GM12878 (cell line): ENCODE data around the gene SIRT2.

Experiments
- CHD2 ChIP-seq: IDR thresholded peaks from 2 replicates; pipeline ENCODE4 v1.6.1; 2011; ENCODE audit warnings: low read depth, low read length, improper control_type of control experiment, borderline replicate concordance
- EP300 ChIP-seq, 2 experiments: fragments of 150-350 bp in 1 of 2; IDR thresholded peaks; 2 replicates each; pipeline ENCODE4 v1.6.1; 2011 to 2012; ENCODE audit warnings: low read depth in 2 of 2, low read length in 2 of 2, borderline replicate concordance in 1 of 2, improper control_type of control experiment in 1 of 2, inconsistent platforms in 1 of 2; ENCODE audit not compliant: control insufficient read depth in 1 of 2
- FOS ChIP-seq: IDR thresholded peaks from 3 replicates; pipeline ENCODE4 v1.6.1; 2011; ENCODE audit warnings: borderline replicate concordance; ENCODE audit not compliant: insufficient read length; ENCODE audit errors: extremely low read depth
- JUNB ChIP-seq: IDR thresholded peaks from 2 replicates; pipeline ENCODE4 v1.6.1; 2016; ENCODE audit warnings: antibody characterized with exemption, mild to moderate bottlenecking
- NFYB ChIP-seq: IDR thresholded peaks from 2 replicates; pipeline ENCODE4 v1.6.1; 2011; ENCODE audit warnings: low read depth, mild to moderate bottlenecking, low read length, improper control_type of control experiment, moderate library complexity; ENCODE audit not compliant: insufficient read depth
- TCF12 ChIP-seq: IDR thresholded peaks from 2 replicates; pipeline ENCODE4 v1.6.1; 2011; ENCODE audit warnings: low read depth, mild to moderate bottlenecking, low read length
- YY1 ChIP-seq: IDR thresholded peaks from 2 replicates; pipeline ENCODE4 v1.6.1; 2011; ENCODE audit warnings: low read depth, mild to moderate bottlenecking, low read length
- TF ChIP-seq, protein P1 (sequence below): fragments of 450-650 bp; formaldehyde crosslinking; IDR thresholded peaks from 2 replicates; pipeline ENCODE4 v1.4.0; 2020; ENCODE audit warnings: mild to moderate bottlenecking, moderate library complexity
- TF ChIP-seq, protein P2 (sequence below): fragments of 450-650 bp; IDR thresholded peaks from 2 replicates; pipeline ENCODE4 v1.6.1; 2014; ENCODE audit warnings: mild to moderate bottlenecking
- TF ChIP-seq, protein P3 (sequence below), 3 experiments: IDR thresholded peaks in 2 of 3; conservative IDR thresholded peaks in 1 of 3; 2 replicates each; pipeline ENCODE4 v1.5.1; 2011; ENCODE audit warnings: low read depth in 3 of 3, low read length in 3 of 3, mild to moderate bottlenecking in 3 of 3, control low read depth in 2 of 3, moderate library complexity in 2 of 3, inconsistent platforms in 1 of 3, mixed read lengths in 1 of 3; ENCODE audit not compliant: control insufficient read depth in 2 of 3, insufficient read depth in 1 of 3; ENCODE audit errors: extremely low read depth in 1 of 3

DNA sequence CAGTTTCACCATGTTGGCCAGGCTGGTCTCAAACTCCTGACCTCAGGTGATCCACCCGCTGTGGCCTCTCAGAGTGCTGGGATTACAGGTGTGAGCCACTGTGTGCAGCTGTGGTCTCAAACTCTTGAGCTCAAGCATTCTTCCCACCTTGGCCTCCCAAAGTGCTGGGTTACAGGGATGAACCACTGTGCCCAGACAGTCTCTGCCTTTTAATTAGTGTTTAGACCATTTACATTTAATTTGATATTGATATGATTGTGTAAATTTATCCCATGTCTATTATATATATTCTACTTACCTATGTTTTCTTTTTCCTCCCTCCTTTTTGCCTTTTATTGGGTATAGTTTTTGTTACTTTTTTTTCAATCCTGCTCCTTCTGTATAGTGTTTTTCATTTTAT lies 2.3 kb upstream of the SIRT2 start:
- TF ChIP-seq, protein P1, sequence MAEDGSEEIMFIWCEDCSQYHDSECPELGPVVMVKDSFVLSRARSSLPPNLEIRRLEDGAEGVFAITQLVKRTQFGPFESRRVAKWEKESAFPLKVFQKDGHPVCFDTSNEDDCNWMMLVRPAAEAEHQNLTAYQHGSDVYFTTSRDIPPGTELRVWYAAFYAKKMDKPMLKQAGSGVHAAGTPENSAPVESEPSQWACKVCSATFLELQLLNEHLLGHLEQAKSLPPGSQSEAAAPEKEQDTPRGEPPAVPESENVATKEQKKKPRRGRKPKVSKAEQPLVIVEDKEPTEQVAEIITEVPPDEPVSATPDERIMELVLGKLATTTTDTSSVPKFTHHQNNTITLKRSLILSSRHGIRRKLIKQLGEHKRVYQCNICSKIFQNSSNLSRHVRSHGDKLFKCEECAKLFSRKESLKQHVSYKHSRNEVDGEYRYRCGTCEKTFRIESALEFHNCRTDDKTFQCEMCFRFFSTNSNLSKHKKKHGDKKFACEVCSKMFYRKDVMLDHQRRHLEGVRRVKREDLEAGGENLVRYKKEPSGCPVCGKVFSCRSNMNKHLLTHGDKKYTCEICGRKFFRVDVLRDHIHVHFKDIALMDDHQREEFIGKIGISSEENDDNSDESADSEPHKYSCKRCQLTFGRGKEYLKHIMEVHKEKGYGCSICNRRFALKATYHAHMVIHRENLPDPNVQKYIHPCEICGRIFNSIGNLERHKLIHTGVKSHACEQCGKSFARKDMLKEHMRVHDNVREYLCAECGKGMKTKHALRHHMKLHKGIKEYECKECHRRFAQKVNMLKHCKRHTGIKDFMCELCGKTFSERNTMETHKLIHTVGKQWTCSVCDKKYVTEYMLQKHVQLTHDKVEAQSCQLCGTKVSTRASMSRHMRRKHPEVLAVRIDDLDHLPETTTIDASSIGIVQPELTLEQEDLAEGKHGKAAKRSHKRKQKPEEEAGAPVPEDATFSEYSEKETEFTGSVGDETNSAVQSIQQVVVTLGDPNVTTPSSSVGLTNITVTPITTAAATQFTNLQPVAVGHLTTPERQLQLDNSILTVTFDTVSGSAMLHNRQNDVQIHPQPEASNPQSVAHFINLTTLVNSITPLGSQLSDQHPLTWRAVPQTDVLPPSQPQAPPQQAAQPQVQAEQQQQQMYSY (CRISPR knock-in tag): no peak
- TF ChIP-seq, protein P2, sequence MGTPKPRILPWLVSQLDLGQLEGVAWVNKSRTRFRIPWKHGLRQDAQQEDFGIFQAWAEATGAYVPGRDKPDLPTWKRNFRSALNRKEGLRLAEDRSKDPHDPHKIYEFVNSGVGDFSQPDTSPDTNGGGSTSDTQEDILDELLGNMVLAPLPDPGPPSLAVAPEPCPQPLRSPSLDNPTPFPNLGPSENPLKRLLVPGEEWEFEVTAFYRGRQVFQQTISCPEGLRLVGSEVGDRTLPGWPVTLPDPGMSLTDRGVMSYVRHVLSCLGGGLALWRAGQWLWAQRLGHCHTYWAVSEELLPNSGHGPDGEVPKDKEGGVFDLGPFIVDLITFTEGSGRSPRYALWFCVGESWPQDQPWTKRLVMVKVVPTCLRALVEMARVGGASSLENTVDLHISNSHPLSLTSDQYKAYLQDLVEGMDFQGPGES: no peak
- TF ChIP-seq NFYB (no peak), TCF12 (no peak), YY1 (no peak), JUNB (no peak), CHD2 (no peak), FOS (no peak), EP300 (IDR thresholded peaks at IDR 0.05; ENCODE audit: borderline replicate concordance in 1 of 2, control insufficient read depth in 1 of 2, low read depth in 2 of 2, low read length in 2 of 2) (no peak)
- TF ChIP-seq, protein P3, sequence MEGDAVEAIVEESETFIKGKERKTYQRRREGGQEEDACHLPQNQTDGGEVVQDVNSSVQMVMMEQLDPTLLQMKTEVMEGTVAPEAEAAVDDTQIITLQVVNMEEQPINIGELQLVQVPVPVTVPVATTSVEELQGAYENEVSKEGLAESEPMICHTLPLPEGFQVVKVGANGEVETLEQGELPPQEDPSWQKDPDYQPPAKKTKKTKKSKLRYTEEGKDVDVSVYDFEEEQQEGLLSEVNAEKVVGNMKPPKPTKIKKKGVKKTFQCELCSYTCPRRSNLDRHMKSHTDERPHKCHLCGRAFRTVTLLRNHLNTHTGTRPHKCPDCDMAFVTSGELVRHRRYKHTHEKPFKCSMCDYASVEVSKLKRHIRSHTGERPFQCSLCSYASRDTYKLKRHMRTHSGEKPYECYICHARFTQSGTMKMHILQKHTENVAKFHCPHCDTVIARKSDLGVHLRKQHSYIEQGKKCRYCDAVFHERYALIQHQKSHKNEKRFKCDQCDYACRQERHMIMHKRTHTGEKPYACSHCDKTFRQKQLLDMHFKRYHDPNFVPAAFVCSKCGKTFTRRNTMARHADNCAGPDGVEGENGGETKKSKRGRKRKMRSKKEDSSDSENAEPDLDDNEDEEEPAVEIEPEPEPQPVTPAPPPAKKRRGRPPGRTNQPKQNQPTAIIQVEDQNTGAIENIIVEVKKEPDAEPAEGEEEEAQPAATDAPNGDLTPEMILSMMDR (IDR thresholded peaks at IDR 0.05 in 2 of 3, conservative IDR thresholded peaks at IDR 0.05 in 1 of 3; ENCODE audit: control insufficient read depth in 2 of 3, extremely low read depth in 1 of 3, insufficient read depth in 1 of 3, low read depth in 3 of 3, low read length in 3 of 3): no peak
